ENCODE results near the gene KRT7. TPM values are rescaled to one million over a fixed set of nuclear protein-coding genes. Genes with fewer than 3 reads are reported as not detected.
"Not testable (repeated sequence)": the region's sequence is repeated elsewhere in the genome, so short reads cannot be mapped to it uniquely, and the experiment has no call there.

KRT7 gene
- total RNA-seq, 4 donors from 2014 or later: 2.5 to 248 (median 111) TPM

DNA sequence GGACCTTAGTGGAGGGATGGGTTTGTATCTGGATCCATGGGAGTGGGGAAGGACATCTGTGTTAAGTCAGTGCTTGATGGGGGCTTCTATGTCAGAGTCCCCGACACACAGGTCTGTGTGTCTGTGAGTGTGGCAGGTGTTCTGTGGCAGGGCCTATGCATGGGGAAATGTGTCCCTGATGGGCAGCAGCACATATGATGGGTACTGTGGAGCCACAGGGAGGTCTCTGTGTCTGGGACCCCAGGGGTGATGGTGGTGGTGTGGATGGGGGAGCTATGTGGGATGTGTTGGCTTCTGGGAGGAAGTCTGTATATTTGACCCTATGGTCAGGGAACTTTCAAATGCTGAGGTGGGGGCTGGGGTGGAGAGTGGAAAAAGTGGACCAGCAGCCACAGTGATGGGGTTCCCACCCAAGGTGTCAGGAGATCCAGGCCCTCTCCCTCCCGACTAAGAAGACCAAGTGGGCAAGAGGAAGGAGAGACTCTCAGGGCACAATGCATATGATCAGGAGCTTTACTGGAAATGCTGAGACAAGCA, 16.5 kb downstream of the KRT7 start:
- ATAC-seq (ENCODE audit: low FRiP score): no peak
- DNase-seq (ENCODE audit: low spot score): no peak
- TF ChIP-seq CTCF (IDR thresholded peaks at IDR 0.05): no peak

- TF ChIP-seq CTCF (IDR thresholded peaks at IDR 0.05): no peak
- DNase-seq (ENCODE audit: low spot score) (no peak), ATAC-seq (ENCODE audit: low FRiP score) (no peak)
These were observed 17.3 kb downstream of the KRT7 start for GRCh38 chr12:52250048-52250990.

DNA sequence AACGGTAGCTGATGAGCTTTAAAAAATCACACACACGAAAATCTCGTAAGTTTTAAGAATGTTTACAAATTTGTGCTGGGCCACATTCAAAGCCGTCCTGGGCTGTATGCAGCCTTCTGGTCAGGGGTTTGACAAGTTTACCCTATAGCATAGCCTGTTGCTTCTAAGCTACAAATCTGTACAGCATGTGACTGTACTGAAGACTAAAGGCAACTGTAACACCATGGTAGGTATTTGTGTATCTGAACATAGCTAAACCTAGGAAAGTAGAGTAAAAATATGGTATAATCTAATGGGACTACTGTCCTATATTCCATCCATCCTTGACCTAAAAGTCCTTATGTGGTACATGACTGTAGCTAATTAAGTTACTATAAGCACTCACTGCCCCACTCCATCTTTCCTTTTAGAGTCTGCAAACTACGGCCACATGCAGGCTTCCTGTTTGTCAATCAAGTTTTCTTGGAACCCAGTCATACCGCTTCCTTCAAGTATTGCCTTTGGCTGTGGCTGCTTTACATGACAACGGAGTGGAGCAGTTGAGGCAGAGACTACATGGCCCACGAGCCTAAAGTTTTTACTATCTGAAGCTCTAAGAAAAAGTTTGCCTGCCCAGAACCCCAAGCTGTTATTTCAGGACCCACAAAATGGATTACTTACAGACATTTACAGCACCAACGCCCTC, 18.5 kb downstream of the KRT7 start:
- DNase-seq (ENCODE audit: low spot score): peak; percentile 17
- ATAC-seq (ENCODE audit: low FRiP score): no peak
- TF ChIP-seq CTCF (IDR thresholded peaks at IDR 0.05): no peak

GRCh38 chr12:52252175-52252615, 19.2 kb downstream of the KRT7 start:
- DNase-seq (ENCODE audit: low spot score): peak; percentile 22
- not testable (repeated sequence) for ATAC-seq (ENCODE audit: low FRiP score)

- no peak for DNase-seq (ENCODE audit: low spot score)
- ATAC-seq (ENCODE audit: low FRiP score): no peak
- no peak for TF ChIP-seq CTCF (IDR thresholded peaks at IDR 0.05)
These were observed 19.8 kb downstream of the KRT7 start for GRCh38 chr12:52252728-52253343.

- DNase-seq (ENCODE audit: low spot score) (peak; percentile 14), ATAC-seq (ENCODE audit: low FRiP score) (no peak)
- no peak for TF ChIP-seq CTCF (IDR thresholded peaks at IDR 0.05)
These were observed 20.5 kb downstream of the KRT7 start for GRCh38 chr12:52253391-52254179.

Data from omental fat pad (tissue), 4 donors.